Upper lobe of left lung (tissue), 4 donors: ENCODE data around the gene TMEM138.

Experiments
- POLR2A ChIP-seq, 4 donors: fragments of 450-650 bp; IDR thresholded peaks; one replicate each; pipeline ENCODE4 v1.5.1; 2016 to 2017; ENCODE audit warnings: antibody characterized with exemption in 4 of 4, mild to moderate bottlenecking in 2 of 4
- POLR2AphosphoS5 ChIP-seq, 2 donors: sonication (generic); formaldehyde crosslinking; IDR thresholded peaks; one replicate each; pipeline ENCODE4 v1.5.1; 2017; ENCODE audit warnings: antibody characterized with exemption in 2 of 2
- TF ChIP-seq, protein P1 (sequence below), 6 experiments: fragments of 450-650 bp in 4 of 6; fragments of 200-600 bp in 2 of 6; sonication (generic) in 2 of 6; IDR thresholded peaks; one replicate each; pipeline ENCODE4 v1.5.1; 2016 to 2019; ENCODE audit warnings: antibody characterized with exemption in 6 of 6

DNA sequence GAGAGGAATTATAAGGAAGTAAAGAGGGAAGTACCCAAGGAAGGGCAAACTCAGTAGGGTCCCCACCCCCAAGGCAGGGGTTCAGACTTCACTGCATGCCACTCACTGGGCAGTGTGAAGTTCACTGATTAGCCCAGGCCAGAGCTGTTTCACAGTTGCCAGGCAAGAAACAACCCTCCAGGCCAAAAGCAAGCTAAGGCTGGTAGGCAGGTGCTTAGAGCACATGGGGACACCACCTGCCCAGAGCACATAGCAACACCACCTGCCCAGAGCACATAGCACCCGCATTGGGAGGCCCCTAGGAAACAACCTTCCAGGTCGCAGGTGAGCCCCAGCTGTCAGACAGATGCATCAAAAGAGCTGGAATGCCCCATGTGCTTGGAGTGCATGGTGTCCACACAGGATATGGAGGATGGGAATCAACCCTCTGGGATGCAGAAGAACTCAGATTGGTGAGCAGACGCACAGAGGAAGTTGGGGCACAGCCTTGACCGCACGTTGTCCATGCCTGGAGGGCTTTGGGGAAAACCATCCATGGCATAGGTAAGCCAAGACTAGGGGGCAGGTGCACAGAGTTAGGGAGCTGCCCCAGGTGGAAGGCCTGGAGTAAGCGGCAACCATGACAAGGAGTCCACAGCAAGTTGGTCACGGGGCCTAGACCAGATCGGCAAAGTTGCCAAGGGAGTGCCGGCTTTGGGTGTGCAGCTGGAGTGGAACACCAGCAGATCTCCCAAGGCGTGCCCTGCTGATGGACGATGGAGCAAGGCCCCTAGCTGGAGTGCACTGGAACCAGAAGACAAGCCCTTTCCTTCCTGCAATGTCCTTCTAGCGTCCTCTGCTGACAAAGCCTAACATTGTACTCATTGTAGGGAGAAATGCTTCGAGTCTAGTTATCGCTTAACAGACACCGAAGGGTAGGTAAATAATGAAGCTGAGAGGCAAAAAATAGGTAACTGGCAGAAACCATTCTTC is 22.4 kb downstream of the TMEM138 start:
- TF ChIP-seq, protein P1, sequence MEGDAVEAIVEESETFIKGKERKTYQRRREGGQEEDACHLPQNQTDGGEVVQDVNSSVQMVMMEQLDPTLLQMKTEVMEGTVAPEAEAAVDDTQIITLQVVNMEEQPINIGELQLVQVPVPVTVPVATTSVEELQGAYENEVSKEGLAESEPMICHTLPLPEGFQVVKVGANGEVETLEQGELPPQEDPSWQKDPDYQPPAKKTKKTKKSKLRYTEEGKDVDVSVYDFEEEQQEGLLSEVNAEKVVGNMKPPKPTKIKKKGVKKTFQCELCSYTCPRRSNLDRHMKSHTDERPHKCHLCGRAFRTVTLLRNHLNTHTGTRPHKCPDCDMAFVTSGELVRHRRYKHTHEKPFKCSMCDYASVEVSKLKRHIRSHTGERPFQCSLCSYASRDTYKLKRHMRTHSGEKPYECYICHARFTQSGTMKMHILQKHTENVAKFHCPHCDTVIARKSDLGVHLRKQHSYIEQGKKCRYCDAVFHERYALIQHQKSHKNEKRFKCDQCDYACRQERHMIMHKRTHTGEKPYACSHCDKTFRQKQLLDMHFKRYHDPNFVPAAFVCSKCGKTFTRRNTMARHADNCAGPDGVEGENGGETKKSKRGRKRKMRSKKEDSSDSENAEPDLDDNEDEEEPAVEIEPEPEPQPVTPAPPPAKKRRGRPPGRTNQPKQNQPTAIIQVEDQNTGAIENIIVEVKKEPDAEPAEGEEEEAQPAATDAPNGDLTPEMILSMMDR (IDR thresholded peaks at IDR 0.05): no peak
- no peak for TF ChIP-seq POLR2AphosphoS5 (IDR thresholded peaks at IDR 0.05)
- no peak for TF ChIP-seq POLR2A (IDR thresholded peaks at IDR 0.05)
